ENCODE measurements around the gene ITGB5. TPM values are rescaled to one million over a fixed set of nuclear protein-coding genes. Genes with fewer than 3 reads are reported as not detected.

Gene ITGB5
- total RNA-seq, 4 donors from 2014 or later = 155 to 452 (median 234) TPM

DNA sequence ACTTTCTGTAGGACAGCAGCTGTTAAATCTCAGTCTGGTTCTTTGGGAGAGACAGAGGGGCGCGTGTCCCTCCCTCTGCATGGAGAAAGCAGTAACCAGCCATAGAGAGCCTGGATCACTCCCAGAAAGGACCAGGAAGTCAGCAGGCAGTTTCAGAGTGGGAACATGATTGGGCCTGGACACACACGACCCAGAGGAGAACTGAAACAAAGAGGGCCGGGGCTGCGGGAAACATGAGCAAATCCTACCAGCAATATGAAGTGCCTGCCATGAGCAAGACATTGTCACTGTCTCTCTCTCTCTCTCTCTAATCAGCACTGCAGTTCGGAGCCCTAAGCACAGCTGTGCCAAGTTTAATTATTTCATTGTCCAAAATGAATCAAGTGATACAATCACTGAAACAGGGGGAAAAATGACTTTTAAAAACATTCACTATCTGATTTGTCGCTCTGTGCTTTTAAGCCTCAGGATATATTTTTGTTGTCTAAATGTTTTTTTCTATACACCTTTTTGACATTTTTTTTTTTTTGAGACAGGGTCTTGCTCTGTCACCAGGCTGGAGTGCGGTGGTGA is 29.8 kb upstream of the ITGB5 start:
- DNase-seq (ENCODE audit: low spot score) (no peak), ATAC-seq (ENCODE audit: low FRiP score) (no peak)
- TF ChIP-seq, protein P1, sequence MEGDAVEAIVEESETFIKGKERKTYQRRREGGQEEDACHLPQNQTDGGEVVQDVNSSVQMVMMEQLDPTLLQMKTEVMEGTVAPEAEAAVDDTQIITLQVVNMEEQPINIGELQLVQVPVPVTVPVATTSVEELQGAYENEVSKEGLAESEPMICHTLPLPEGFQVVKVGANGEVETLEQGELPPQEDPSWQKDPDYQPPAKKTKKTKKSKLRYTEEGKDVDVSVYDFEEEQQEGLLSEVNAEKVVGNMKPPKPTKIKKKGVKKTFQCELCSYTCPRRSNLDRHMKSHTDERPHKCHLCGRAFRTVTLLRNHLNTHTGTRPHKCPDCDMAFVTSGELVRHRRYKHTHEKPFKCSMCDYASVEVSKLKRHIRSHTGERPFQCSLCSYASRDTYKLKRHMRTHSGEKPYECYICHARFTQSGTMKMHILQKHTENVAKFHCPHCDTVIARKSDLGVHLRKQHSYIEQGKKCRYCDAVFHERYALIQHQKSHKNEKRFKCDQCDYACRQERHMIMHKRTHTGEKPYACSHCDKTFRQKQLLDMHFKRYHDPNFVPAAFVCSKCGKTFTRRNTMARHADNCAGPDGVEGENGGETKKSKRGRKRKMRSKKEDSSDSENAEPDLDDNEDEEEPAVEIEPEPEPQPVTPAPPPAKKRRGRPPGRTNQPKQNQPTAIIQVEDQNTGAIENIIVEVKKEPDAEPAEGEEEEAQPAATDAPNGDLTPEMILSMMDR (IDR thresholded peaks at IDR 0.05) = no peak

DNA sequence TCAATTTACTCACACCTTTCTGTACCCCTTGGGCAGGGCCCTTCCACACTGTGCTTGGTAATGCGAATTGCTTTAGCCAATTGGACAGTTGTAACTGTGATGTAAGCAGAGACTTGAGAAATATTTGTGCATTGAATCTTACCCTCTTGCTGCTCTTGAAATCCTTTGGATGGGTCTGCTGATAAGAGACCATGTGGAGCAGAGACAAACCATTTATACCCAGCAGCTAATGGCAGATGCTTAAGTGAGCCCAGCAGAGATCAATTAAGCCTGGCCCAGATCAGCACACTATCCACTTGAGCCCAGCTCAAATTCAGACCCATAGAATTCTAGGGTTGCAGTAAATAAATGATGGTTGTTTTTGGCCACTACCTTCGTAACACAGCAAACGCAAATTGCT is 28.1 kb upstream of the ITGB5 start:
- TF ChIP-seq, protein P1 (IDR thresholded peaks at IDR 0.05) = no peak
- no peak for DNase-seq (ENCODE audit: low spot score)
- ATAC-seq (ENCODE audit: low FRiP score) = no peak

DNA sequence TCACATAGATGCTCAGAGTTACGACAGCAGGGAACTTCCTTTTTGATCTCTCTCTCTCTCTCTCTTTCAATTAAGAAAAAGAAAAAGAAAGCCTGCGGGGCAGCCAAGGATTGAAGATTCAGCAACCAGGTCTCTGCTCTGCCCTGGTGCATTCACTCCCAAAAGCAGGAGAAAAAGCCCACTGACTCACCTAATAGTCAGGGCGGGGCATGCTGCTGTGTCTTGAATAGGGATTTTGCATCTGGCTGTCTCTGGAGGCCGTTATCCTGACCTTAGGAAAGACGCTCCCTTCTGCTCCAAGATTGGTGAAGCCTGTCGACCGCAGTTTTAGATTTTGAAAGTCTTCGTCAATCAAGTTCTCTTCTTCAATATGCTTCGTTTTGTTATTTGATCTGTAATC is 20.8 kb upstream of the ITGB5 start:
- DNase-seq (ENCODE audit: low spot score) (no peak), ATAC-seq (ENCODE audit: low FRiP score) (no peak)
- TF ChIP-seq, protein P1 (IDR thresholded peaks at IDR 0.05) = no peak

DNA sequence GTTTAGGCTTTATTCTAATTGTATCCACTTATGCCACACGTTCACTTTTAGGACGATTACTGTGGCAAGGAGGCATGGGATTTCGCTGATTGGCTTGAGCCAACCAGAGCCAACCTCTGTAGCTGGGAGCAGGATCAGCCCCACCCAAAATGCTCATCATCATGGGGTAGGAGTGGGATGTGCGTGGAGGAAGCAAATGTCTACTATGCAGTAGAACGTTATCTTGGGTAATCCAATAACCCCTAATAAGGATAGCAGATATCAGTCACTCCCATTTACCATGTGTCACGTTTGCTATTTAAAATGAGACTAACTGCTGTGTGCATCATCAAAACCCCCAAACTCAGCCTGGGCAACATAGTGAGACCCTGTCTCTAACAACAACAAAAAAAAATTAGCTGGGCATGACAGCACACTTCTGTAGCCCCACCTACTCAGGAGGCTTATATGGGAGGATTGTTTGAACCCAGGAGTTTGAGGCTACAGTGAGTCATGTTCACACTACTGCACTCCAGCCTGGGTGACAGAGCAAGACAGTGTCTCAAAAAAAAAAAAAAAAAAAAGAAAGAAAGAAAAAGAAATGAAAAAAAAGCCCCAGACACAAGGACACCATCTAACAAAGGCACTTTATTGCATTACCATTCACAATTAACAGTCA is 17.8 kb upstream of the ITGB5 start:
- no peak for DNase-seq (ENCODE audit: low spot score)
- no peak for ATAC-seq (ENCODE audit: low FRiP score)
- TF ChIP-seq, protein P1 (IDR thresholded peaks at IDR 0.05) = no peak

DNA sequence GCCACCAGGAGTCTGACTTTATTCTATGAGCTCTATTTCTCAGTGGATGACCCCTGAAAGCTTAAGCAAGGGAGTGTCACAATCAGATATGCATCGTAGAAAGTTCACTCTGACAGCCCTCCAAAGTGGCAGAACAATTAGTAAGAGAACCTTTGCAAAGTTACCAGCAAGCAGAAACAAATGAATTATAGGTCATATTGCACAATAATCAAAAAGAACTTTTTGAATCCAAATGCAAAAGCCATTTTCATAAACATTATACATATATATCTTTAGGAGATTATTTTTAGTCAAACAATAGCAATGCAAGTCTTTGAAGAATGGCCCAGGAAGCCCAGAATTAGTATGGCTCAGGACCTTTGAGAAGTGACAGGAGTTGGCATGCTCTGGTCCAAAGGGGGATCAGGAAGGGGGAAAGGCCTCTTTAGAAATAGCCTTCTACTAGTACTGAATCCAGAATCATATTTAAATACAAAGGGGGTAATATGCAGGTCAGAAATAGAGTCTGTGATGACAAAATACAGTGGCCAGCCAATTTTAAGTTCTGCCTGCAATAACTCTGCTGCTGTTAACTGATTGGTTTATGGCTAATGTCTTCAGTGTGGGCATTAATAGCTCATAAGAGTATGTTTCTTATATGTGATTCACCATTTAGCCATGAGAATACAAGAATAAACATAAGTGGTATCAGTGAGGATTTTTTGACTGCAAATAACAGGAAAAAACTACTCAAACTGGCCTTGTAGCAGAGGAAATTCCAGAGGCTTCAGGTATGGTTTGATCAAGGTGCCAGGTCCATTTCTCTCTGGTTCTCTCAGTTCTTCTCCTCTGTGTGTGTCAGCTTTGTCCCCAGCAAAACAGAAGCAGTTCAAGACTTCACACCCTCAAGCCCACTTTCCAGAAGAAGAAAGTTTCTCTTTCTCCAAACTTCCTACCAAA is 17.0 kb upstream of the ITGB5 start:
- TF ChIP-seq, protein P1 (IDR thresholded peaks at IDR 0.05) = no peak
- no peak for DNase-seq (ENCODE audit: low spot score)
- no peak for ATAC-seq (ENCODE audit: low FRiP score)

DNA sequence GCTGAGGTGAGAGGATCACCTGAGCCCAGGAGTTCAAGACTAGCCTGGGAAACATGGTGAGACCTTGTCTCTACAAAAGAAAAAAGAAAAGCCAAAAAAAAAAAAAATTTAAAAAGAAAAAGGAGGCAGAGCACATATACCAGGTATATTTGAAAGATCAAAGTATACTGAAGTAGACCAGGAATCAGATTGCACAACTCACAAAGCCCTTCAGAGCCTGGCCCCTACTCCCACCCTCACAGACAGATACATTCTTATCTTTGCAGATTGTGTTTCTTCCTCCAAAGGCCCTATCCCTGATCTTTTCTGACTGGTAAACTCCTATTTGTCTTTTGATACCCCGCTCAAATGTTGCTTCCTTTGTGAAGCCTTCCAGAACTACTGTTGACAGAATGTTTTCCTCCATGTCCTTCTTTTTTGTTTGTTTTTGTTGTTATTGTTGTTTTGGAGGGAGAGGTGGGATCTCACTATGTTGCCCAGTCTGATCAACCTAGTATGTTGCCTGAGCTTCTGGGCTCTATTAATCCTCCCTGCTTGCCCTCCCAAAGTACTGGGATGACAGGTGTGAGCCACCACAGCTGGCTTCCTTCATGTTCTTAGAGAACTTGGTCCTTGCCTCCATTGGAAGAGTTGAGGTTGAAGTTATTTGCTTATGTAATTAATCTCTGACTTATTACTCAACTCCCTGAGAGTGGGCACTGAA is 9.8 kb upstream of the ITGB5 start:
- ATAC-seq (ENCODE audit: low FRiP score) = no peak
- DNase-seq (ENCODE audit: low spot score) = no peak
- TF ChIP-seq, protein P1 (IDR thresholded peaks at IDR 0.05) = no peak
